ENCODE results near the gene SV2B. TPM values are rescaled to one million over a fixed set of nuclear protein-coding genes. Genes with fewer than 3 reads are reported as not detected.

Gene SV2B
- total RNA-seq, 1 experiment from 2014 or later: not detected

DNA sequence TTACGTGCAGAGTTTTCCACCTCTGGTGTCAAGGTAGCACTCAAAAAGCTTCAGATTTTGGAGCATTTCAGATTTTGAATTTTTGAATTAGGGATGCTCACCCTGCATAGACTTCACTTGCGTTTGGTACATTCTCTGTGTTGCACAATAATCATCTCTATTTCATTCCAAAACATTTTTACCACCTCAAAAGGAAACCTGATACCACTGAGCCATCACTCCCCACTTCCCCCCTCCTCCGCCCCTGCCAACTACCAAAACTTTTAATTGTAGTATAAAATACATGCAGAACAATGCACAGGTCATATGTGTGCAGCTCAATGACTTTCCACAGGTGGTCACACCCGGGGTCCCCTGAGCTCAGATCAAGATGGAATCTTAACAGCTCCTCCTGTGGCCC is 208.8 kb downstream of the SV2B start:
- H4K8ac ChIP-seq (replicated peaks; ENCODE audit: insufficient read length, low read depth, low read length): no peak overlapping the region
- Mint-ChIP-seq H3K27me3 (ENCODE audit: low read depth) (peaks cover 7% of the 10 kb centered on the region), H3K4me3 (no peak overlapping the region), H3K4me1 (peaks cover 3 to 11% of the 10 kb centered on the region in 2 experiments), H3K27ac (no peak overlapping the region), H3K9me3 (no peaks in the 10 kb centered on the region; a peak in 1 of 5 replicates), H3K36me3 (ENCODE audit: insufficient read depth in 1 of 3, low read depth in 3 of 3) (no peaks in the 10 kb centered on the region; a peak in 1 of 7 replicates)
- no peak overlapping the region for H2AFZ ChIP-seq (ENCODE audit: low read length)
- H3K23ac ChIP-seq (ENCODE audit: insufficient read length, low read depth, low read length): no peak overlapping the region
- H3T11ph ChIP-seq (ENCODE audit: low read length): no peak overlapping the region
- H2BK5ac ChIP-seq (ENCODE audit: insufficient read length, low read length): no peak overlapping the region
- H2BK20ac ChIP-seq (ENCODE audit: low read depth, low read length, poor library complexity, severe bottlenecking): no peak overlapping the region
- H3K56ac ChIP-seq (ENCODE audit: insufficient read length, low read depth, low read length): no peak overlapping the region
- H2BK15ac ChIP-seq (ENCODE audit: low read depth, low read length): no peak overlapping the region
- H3K79me2 ChIP-seq (ENCODE audit: insufficient read depth, low read length): no peaks in the 10 kb centered on the region
- no peak overlapping the region for H4K91ac ChIP-seq (ENCODE audit: insufficient read length, low read depth, low read length)
- TF ChIP-seq, protein P1, sequence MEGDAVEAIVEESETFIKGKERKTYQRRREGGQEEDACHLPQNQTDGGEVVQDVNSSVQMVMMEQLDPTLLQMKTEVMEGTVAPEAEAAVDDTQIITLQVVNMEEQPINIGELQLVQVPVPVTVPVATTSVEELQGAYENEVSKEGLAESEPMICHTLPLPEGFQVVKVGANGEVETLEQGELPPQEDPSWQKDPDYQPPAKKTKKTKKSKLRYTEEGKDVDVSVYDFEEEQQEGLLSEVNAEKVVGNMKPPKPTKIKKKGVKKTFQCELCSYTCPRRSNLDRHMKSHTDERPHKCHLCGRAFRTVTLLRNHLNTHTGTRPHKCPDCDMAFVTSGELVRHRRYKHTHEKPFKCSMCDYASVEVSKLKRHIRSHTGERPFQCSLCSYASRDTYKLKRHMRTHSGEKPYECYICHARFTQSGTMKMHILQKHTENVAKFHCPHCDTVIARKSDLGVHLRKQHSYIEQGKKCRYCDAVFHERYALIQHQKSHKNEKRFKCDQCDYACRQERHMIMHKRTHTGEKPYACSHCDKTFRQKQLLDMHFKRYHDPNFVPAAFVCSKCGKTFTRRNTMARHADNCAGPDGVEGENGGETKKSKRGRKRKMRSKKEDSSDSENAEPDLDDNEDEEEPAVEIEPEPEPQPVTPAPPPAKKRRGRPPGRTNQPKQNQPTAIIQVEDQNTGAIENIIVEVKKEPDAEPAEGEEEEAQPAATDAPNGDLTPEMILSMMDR (conservative IDR thresholded peaks at IDR 0.05): no peak
- no CpG with 5 or more reads among the region's 4 CpGs for WGBS (ENCODE audit: extremely low coverage, insufficient read length, low lambda C conversion rate)
- no peak overlapping the region for H3K27ac ChIP-seq (ENCODE audit: insufficient read length, low read depth, low read length)
- no peak overlapping the region for H3K18ac ChIP-seq (ENCODE audit: insufficient read length, low read depth, low read length)
- no peaks in the 10 kb centered on the region for H3K4me1 ChIP-seq (ENCODE audit: insufficient read depth, low read length)
- no peak overlapping the region for H3K14ac ChIP-seq (ENCODE audit: insufficient read depth, low read length)
- H3K23me2 ChIP-seq (ENCODE audit: insufficient read length, low read depth, low read length, poor library complexity, severe bottlenecking): no peaks in the 10 kb centered on the region
- no peak overlapping the region for H3K9ac ChIP-seq (ENCODE audit: extremely low read depth, insufficient read length, low read length)
- no peak overlapping the region for H2BK120ac ChIP-seq (ENCODE audit: low read depth, low read length, poor library complexity, severe bottlenecking)
- no peak overlapping the region for H3K4ac ChIP-seq (ENCODE audit: low read depth, low read length)
- DNase-seq: no peak
- H3K9me3 ChIP-seq (ENCODE audit: control insufficient read depth, low read depth, low read length): no peaks in the 10 kb centered on the region
- H4K5ac ChIP-seq (ENCODE audit: insufficient read length, low read depth, low read length): no peak overlapping the region
- no peak overlapping the region for H3K4me2 ChIP-seq (ENCODE audit: insufficient read depth, insufficient read length, low read length)
- no peak overlapping the region for H2AK5ac ChIP-seq (ENCODE audit: insufficient read length, low read length)
- no peaks in the 10 kb centered on the region for H3K27me3 ChIP-seq (ENCODE audit: insufficient read depth, low read length)
- no peaks in the 10 kb centered on the region for H4K20me1 ChIP-seq (ENCODE audit: control insufficient read depth, insufficient read depth, insufficient read length)
- H3K79me1 ChIP-seq (ENCODE audit: insufficient read depth, low read depth, low read length, poor library complexity, severe bottlenecking): no peaks in the 10 kb centered on the region
- H2BK12ac ChIP-seq (ENCODE audit: insufficient read length, low read depth, low read length): no peak overlapping the region

All from H9 (cell line).